ENCODE data around the gene KHDRBS2. TPM values are rescaled to one million over a fixed set of nuclear protein-coding genes. Genes with fewer than 3 reads are reported as not detected.
"Not testable (repeated sequence)": the region's sequence is repeated elsewhere in the genome, so short reads cannot be mapped to it uniquely, and the experiment has no call there.

KHDRBS2 gene
- total and polyA plus RNA-seq, 7 donors, result 0.16 to 0.69 (median 0.36) TPM; not detected in 2

- 86 to 96% methylated on average over 1 of the region's 1 CpG for WGBS, 2 donors
- intact Hi-C loops (cut with DNase I), result no loop called here
- no peaks in the 10 kb centered on the region for H3K27me3 ChIP-seq
These were observed 498.0 kb downstream of the KHDRBS2 start for GRCh38 chr6:61787998-61788397.

GRCh38 chr6:61769446-61769845 lies 516.6 kb downstream of the KHDRBS2 start:
- H3K27ac ChIP-seq; H3K27me3 ChIP-seq; H3K4me1 ChIP-seq; H3K36me3 ChIP-seq; H3K9me3 ChIP-seq; H3K4me3 ChIP-seq; DNase-seq; intact Hi-C loops (cut with DNase I): not testable (repeated sequence)
- WGBS, 2 donors, result 95% methylated on average over 11 of the region's 11 CpGs

More at GRCh38 chr6:61787998-61788397, 498.0 kb downstream of the KHDRBS2 start:
- DNase-seq, result no peak
- Histone ChIP-seq H3K9me3 (no peaks in the 10 kb centered on the region), H3K4me3 (no peak overlapping the region), H3K4me1 (no peaks in the 10 kb centered on the region), H3K27ac (no peak overlapping the region), H3K36me3 (no peaks in the 10 kb centered on the region)
- TF ChIP-seq EP300 (IDR thresholded peaks at IDR 0.05), result no peak
- TF ChIP-seq POLR2AphosphoS5 (IDR thresholded peaks at IDR 0.05), result no peak
- no peak for TF ChIP-seq POLR2A (IDR thresholded peaks at IDR 0.05)
- no peak for TF ChIP-seq CTCF (IDR thresholded peaks at IDR 0.05)

GRCh38 chr6:61755739-61756138 lies 530.3 kb downstream of the KHDRBS2 start:
- Histone ChIP-seq H3K4me1 (no peaks in the 10 kb centered on the region), H3K36me3 (no peaks in the 10 kb centered on the region), H3K27ac (no peak overlapping the region), H3K9me3 (no peaks in the 10 kb centered on the region), H3K27me3 (no peaks in the 10 kb centered on the region), H3K4me3 (no peak overlapping the region)
- 88 to 94% methylated on average over 1 of the region's 1 CpG for WGBS, 2 donors
- intact Hi-C loops (cut with DNase I), result no loop called here
- DNase-seq, result no peak
- TF ChIP-seq CTCF (IDR thresholded peaks at IDR 0.05) (no peak), EP300 (IDR thresholded peaks at IDR 0.05) (no peak), POLR2AphosphoS5 (IDR thresholded peaks at IDR 0.05) (no peak), POLR2A (IDR thresholded peaks at IDR 0.05) (no peak)

- Histone ChIP-seq H3K9me3 (no peaks in the 10 kb centered on the region), H3K36me3 (no peaks in the 10 kb centered on the region), H3K27ac (no peak overlapping the region), H3K27me3 (no peaks in the 10 kb centered on the region), H3K4me3 (no peak overlapping the region), H3K4me1 (no peaks in the 10 kb centered on the region)
- DNase-seq, result no peak
- intact Hi-C loops (cut with DNase I), result no loop called here
- TF ChIP-seq POLR2A (IDR thresholded peaks at IDR 0.05), result no peak
- TF ChIP-seq CTCF (IDR thresholded peaks at IDR 0.05), result no peak
- no peak for TF ChIP-seq EP300 (IDR thresholded peaks at IDR 0.05)
- TF ChIP-seq POLR2AphosphoS5 (IDR thresholded peaks at IDR 0.05), result no peak
- WGBS, 2 donors, result 79 to 87% methylated on average over 3 of the region's 3 CpGs
These were observed 534.0 kb downstream of the KHDRBS2 start for GRCh38 chr6:61751986-61752385.

- Histone ChIP-seq H3K9me3 (no peaks in the 10 kb centered on the region), H3K4me3 (no peak overlapping the region), H3K27me3 (no peaks in the 10 kb centered on the region), H3K36me3 (no peaks in the 10 kb centered on the region), H3K27ac (no peak overlapping the region), H3K4me1 (no peaks in the 10 kb centered on the region)
- intact Hi-C loops (cut with DNase I), result no loop called here
- DNase-seq, result no peak
- TF ChIP-seq POLR2A (IDR thresholded peaks at IDR 0.05), result no peak
- TF ChIP-seq EP300 (IDR thresholded peaks at IDR 0.05), result no peak
- no peak for TF ChIP-seq CTCF (IDR thresholded peaks at IDR 0.05)
- TF ChIP-seq POLR2AphosphoS5 (IDR thresholded peaks at IDR 0.05), result no peak
- WGBS, 2 donors, result 87 to 89% methylated on average over 5 of the region's 5 CpGs
These were observed 540.0 kb downstream of the KHDRBS2 start for GRCh38 chr6:61745994-61746393.
